Measurements from ENCODE around the gene PRPH. TPM values are rescaled to one million over a fixed set of nuclear protein-coding genes. Genes with fewer than 3 reads are reported as not detected.

The PRPH gene
- total and polyA plus RNA-seq, 2 donors (not counting 1 experiment from before 2014, with no cell fraction given), result not detected

- no peak for ATAC-seq (ENCODE audit: low read depth)
- Histone ChIP-seq H3K9ac (ENCODE audit: low read length) (no peak overlapping the region), H3K9me3 (ENCODE audit: control extremely low read depth in 1 of 3, control insufficient read depth in 2 of 3, insufficient read depth in 1 of 3, low read length in 2 of 3) (peaks cover 0 to 6% (median 0%) of the 10 kb centered on the region in 3 donors), H3K4me2 (replicated peaks; ENCODE audit: low read depth, low read length, poor library complexity, severe bottlenecking) (no peak overlapping the region), H3K27ac (ENCODE audit: low read length in 2 of 2) (no peak overlapping the region), H3K36me3 (replicated peaks in 1 of 2; ENCODE audit: control extremely low read depth in 1 of 2, control insufficient read depth in 1 of 2, extremely low read depth in 1 of 2, insufficient read depth in 2 of 2, low read length in 1 of 2) (no peaks in the 10 kb centered on the region), H3K79me2 (ENCODE audit: control insufficient read depth, insufficient read depth, low read length) (no peaks in the 10 kb centered on the region), H3K27me3 (replicated peaks in 1 of 4; ENCODE audit: control extremely low read depth in 1 of 4, control insufficient read depth in 3 of 4, insufficient read depth in 4 of 4, low read length in 3 of 4) (peaks cover 0 to 43% (median 20%) of the 10 kb centered on the region in 4 experiments), H3K4me3 (ENCODE audit: control extremely low read depth in 1 of 5, extremely low read depth in 1 of 5, insufficient read depth in 1 of 5, low read depth in 2 of 5, low read length in 4 of 5) (no peak overlapping the region), H3K4me1 (ENCODE audit: control insufficient read depth in 2 of 2, insufficient read depth in 2 of 2, low read length in 2 of 2) (peaks cover 14 to 17% of the 10 kb centered on the region in 2 donors), H2AFZ (ENCODE audit: insufficient read depth, low read depth, low read length, poor library complexity, severe bottlenecking) (no peak overlapping the region), H4K20me1 (ENCODE audit: control insufficient read depth, insufficient read depth, low read length, poor library complexity, severe bottlenecking) (no peaks in the 10 kb centered on the region)
- peaks cover 18% of the 10 kb centered on the region for H3K4me1 Mint-ChIP-seq
- H3K27me3 Mint-ChIP-seq, result peaks cover 53% of the 10 kb centered on the region
- no peak overlapping the region for H3K27ac Mint-ChIP-seq
- intact Hi-C loops (cut with micrococcal nuclease), result no loop called here
- 66% methylated on average over 3 of the region's 4 CpGs for WGBS (ENCODE audit: insufficient coverage)
- TF ChIP-seq, protein P1, sequence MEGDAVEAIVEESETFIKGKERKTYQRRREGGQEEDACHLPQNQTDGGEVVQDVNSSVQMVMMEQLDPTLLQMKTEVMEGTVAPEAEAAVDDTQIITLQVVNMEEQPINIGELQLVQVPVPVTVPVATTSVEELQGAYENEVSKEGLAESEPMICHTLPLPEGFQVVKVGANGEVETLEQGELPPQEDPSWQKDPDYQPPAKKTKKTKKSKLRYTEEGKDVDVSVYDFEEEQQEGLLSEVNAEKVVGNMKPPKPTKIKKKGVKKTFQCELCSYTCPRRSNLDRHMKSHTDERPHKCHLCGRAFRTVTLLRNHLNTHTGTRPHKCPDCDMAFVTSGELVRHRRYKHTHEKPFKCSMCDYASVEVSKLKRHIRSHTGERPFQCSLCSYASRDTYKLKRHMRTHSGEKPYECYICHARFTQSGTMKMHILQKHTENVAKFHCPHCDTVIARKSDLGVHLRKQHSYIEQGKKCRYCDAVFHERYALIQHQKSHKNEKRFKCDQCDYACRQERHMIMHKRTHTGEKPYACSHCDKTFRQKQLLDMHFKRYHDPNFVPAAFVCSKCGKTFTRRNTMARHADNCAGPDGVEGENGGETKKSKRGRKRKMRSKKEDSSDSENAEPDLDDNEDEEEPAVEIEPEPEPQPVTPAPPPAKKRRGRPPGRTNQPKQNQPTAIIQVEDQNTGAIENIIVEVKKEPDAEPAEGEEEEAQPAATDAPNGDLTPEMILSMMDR (IDR thresholded peaks at IDR 0.05), result no peak
- TF ChIP-seq EZH2 (IDR thresholded peaks at IDR 0.05; ENCODE audit: borderline replicate concordance, insufficient read depth, low read depth, low read length, poor library complexity, severe bottlenecking), result no peak
- DNase-seq, result no peak
- ChIA-PET POLR2A (no interaction called here), CTCF (interaction anchor here (0.7 to 1.5 kb wide), 2 partner anchors 13 to 60 kb away, joined by 3 to 6 read pairs; no protein-coding TSS in a partner anchor)
- no peaks in the 10 kb centered on the region for H3K9me3 Mint-ChIP-seq (ENCODE audit: insufficient read depth)
- H3K4me3 Mint-ChIP-seq, result no peak overlapping the region
Observed at GRCh38 chr12:49301760-49302159, 6.8 kb downstream of the PRPH start.

DNA sequence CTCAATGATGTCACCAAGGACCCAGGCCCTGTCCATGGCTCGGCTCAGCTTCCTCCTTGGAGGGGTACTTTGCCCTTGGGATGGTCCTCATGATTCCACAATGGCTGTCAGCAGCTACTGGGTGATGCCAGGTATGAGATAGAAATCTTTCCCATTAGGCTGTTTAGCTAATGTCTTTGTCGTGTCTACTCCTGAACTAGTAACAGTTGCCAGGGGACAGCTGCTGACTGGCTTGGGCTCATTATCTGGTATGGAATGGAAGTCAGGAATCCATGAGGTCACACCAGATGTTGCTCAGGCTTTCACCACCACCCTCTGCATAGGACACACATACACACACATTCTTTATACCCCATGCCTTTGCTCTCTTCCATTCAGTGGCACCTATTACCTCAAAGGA, 9.2 kb downstream of the PRPH start:
- H3K9me3 ChIP-seq (ENCODE audit: control extremely low read depth in 1 of 3, control insufficient read depth in 2 of 3, insufficient read depth in 1 of 3, low read length in 2 of 3), result no peaks in the 10 kb centered on the region
- H3K27me3 Mint-ChIP-seq, result peaks cover 54% of the 10 kb centered on the region
- CTCF ChIA-PET, result interaction anchor here (1.2 to 2.9 kb wide), 3 partner anchors 15 to 208 kb away, joined by 4 to 11 read pairs (median 7); no protein-coding TSS in a partner anchor

More for the DNA sequence above, 9.2 kb downstream of the PRPH start:
- H3K9me3 Mint-ChIP-seq (ENCODE audit: insufficient read depth), result no peaks in the 10 kb centered on the region
- POLR2A ChIA-PET, result no interaction called here
- Histone ChIP-seq H3K27ac (ENCODE audit: low read length in 2 of 2) (no peak overlapping the region), H3K4me1 (ENCODE audit: control insufficient read depth in 2 of 2, insufficient read depth in 2 of 2, low read length in 2 of 2) (no peaks in the 10 kb centered on the region), H3K9ac (ENCODE audit: low read length) (no peak overlapping the region), H4K20me1 (ENCODE audit: control insufficient read depth, insufficient read depth, low read length, poor library complexity, severe bottlenecking) (no peaks in the 10 kb centered on the region), H3K36me3 (replicated peaks in 1 of 2; ENCODE audit: control extremely low read depth in 1 of 2, control insufficient read depth in 1 of 2, extremely low read depth in 1 of 2, insufficient read depth in 2 of 2, low read length in 1 of 2) (no peaks in the 10 kb centered on the region), H3K4me3 (ENCODE audit: control extremely low read depth in 1 of 5, extremely low read depth in 1 of 5, insufficient read depth in 1 of 5, low read depth in 2 of 5, low read length in 4 of 5) (no peak overlapping the region), H3K79me2 (ENCODE audit: control insufficient read depth, insufficient read depth, low read length) (no peaks in the 10 kb centered on the region), H2AFZ (ENCODE audit: insufficient read depth, low read depth, low read length, poor library complexity, severe bottlenecking) (no peak overlapping the region), H3K4me2 (replicated peaks; ENCODE audit: low read depth, low read length, poor library complexity, severe bottlenecking) (no peak overlapping the region), H3K27me3 (replicated peaks in 1 of 4; ENCODE audit: control extremely low read depth in 1 of 4, control insufficient read depth in 3 of 4, insufficient read depth in 4 of 4, low read length in 3 of 4) (peaks cover 0 to 20% (median 3%) of the 10 kb centered on the region in 4 experiments)
- no peak for TF ChIP-seq EZH2 (IDR thresholded peaks at IDR 0.05; ENCODE audit: borderline replicate concordance, insufficient read depth, low read depth, low read length, poor library complexity, severe bottlenecking)
- TF ChIP-seq, protein P1 (IDR thresholded peaks at IDR 0.05), result no peak
- intact Hi-C loops (cut with micrococcal nuclease), result no loop called here
- WGBS (ENCODE audit: insufficient coverage), result 70% methylated on average over 1 of the region's 2 CpGs
- DNase-seq (no peak), ATAC-seq (ENCODE audit: low read depth) (no peak)
- no peak overlapping the region for H3K27ac Mint-ChIP-seq
- H3K4me3 Mint-ChIP-seq, result no peak overlapping the region
- no peaks in the 10 kb centered on the region for H3K4me1 Mint-ChIP-seq
